Fibroblast of lung (primary cell): ENCODE measurements around the gene AMACR.

ENCODE experiments used
- EZH2 ChIP-seq: IDR thresholded peaks from 2 replicates; pipeline ENCODE4 v1.5.1; 2012; ENCODE audit warnings: low read length, control low read depth, mild to moderate bottlenecking; ENCODE audit errors: missing control alignments
- TF ChIP-seq, protein P1 (sequence below), 2 donors: IDR thresholded peaks in 1 of 2; conservative IDR thresholded peaks in 1 of 2; 1 replicate in 1 of 2; 2 replicates in 1 of 2; pipeline ENCODE4 v1.5.1; 2011 to 2012; ENCODE audit warnings: low read length in 2 of 2, control low read depth in 1 of 2, inconsistent platforms in 1 of 2, low read depth in 1 of 2, mild to moderate bottlenecking in 1 of 2

GRCh38 chr5:34041247-34041972, 33.6 kb upstream of the AMACR start:
- TF ChIP-seq, protein P1, sequence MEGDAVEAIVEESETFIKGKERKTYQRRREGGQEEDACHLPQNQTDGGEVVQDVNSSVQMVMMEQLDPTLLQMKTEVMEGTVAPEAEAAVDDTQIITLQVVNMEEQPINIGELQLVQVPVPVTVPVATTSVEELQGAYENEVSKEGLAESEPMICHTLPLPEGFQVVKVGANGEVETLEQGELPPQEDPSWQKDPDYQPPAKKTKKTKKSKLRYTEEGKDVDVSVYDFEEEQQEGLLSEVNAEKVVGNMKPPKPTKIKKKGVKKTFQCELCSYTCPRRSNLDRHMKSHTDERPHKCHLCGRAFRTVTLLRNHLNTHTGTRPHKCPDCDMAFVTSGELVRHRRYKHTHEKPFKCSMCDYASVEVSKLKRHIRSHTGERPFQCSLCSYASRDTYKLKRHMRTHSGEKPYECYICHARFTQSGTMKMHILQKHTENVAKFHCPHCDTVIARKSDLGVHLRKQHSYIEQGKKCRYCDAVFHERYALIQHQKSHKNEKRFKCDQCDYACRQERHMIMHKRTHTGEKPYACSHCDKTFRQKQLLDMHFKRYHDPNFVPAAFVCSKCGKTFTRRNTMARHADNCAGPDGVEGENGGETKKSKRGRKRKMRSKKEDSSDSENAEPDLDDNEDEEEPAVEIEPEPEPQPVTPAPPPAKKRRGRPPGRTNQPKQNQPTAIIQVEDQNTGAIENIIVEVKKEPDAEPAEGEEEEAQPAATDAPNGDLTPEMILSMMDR (conservative IDR thresholded peaks at IDR 0.05 in 1 of 2, IDR thresholded peaks at IDR 0.05 in 1 of 2; ENCODE audit: low read depth in 1 of 2, low read length in 2 of 2): no peak
- TF ChIP-seq EZH2: no peak
